ENCODE measurements around the gene ZNF692.

DNA sequence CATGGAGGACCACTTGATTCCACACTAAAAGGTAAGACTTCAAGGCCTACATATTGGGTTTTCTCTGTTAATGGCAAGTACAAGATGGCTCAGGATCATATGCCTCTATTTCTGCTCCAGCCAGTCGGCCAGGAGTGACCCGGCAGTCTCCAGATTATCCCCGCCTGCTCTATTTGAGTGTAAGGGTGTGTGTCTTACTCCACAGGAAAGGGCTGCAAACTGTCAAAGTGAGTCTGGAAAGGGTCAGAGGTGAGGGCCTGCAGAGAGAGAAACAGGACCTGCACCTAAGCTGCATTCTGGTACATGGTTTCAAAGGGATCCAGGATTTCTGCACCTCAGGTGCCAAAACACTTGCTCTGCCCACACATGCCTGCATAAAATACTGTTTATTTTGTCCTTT, 9.2 kb downstream of the ZNF692 start:
- TF ChIP-seq CTCF (IDR thresholded peaks at IDR 0.05) (no peak), POLR2A (IDR thresholded peaks at IDR 0.05) (no peak)

All from esophagus squamous epithelium (tissue), 4 donors.